Stimulated activated CD4-positive, alpha-beta T cell treated with anti-CD3 and anti-CD28 coated beads, Interleukin-12 subunit alpha, Interleukin-12 subunit beta, amount 100 ng/mL, for 4 hours (primary cell): ENCODE measurements around the gene USP32.
"Not testable (repeated sequence)": the region's sequence is repeated elsewhere in the genome, so short reads cannot be mapped to it uniquely, and the experiment has no call there.

Experiments used
- DNase-seq: peaks from one replicate; pipeline ENCODE4 v3.0.0-alpha.2; 2020

Gene USP32

DNA sequence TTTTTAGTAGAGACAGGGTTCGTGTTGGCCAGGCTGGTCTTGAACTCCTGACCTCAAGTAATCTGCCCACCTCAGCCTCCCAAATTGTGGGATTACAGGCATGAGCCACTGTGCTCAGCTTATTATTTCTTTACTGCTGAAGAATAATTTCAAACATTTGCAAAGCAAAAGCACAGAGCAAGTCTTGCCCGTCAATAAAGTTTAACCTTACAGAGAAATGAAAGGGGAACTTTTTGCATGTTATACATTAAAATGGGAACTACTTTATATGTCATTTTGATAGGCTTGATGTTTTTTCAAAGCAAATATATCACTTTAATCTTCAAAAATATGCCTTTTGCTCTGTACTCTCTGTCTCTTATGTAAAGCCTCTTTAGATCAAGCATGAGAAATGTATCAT is 173.2 kb downstream of the USP32 start:
- DNase-seq, result not testable (repeated sequence)

DNA sequence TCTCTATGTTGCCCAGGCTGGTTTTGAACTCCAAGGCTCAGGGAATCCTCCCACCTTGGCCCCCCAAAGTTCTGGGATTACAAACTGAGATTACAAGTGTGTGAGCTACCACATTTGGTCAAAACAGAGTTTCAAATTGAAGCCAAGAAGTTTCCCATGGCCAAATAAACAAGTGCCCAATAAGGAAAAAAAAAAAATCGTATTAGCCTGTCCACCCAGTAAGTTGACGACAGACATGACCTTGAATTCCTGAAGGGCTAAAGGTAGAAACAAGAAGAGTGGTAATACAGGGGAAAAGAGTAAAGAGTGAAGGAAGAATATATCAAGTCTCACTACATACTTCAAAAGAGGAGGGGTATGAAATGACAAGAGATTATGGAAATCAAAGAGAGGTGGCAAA is 176.0 kb downstream of the USP32 start:
- DNase-seq, result not testable (repeated sequence)

DNA sequence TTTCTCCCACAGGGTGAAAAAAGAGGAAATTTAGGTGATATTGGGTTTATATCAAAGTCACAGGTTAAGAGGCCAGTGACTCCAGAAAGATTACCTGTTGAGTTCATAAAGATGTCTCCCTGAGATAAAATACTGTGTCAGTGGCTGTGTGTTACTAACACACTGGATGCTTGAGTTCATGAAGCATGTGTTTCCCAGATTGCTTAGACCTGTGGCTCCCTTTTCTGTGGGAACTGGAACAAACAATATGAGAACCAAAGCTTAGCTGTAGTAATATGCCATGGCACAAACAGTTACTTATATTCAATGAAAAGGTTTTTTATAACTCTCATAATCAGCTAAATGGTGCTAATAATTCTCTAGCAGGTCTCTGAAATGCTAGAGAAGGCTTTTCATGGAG is 180.7 kb downstream of the USP32 start:
- DNase-seq, result not testable (repeated sequence)

DNA sequence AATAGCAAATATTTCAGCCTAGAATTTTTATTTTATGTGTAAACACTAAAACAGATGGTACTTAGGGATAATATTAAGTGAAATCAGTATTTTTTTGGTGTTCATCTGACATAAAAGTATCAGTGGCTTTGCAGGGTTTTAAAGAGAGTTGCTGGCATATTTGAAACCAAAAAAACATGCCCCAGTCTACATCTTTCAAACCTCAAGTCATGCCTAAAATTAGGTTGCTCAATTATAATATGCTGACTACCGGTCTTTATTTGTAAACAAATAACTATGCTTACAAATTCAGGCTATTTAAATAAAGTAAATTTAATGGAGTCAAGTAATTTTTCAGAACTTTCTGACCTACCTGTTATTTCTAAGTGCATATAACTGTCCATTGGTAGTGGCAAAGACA is 183.6 kb downstream of the USP32 start:
- not testable (repeated sequence) for DNase-seq

DNA sequence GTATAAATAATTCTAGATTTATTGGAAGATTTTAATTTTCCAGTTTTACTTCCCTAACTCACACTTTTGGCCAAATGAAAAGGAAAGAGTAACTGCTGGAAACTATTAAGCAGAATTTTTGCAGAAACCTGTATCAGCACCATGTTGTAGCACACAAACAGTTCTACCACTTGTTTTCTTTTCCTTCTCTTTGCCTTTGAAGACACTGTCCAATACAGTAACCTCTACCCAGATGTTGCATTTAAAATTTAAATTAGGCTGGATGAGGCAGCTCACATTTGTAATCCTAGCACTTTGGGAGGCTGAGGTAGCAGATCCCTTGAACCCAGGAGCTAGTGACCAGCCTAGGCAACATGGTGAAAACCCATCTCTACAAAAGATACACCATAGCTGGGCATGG is 186.2 kb downstream of the USP32 start:
- DNase-seq, result not testable (repeated sequence)

- not testable (repeated sequence) for DNase-seq
Observed at GRCh38 chr17:60198630-60199029, 193.3 kb downstream of the USP32 start.

GRCh38 chr17:60194141-60194540 is 197.8 kb downstream of the USP32 start:
- DNase-seq, result not testable (repeated sequence)

DNA sequence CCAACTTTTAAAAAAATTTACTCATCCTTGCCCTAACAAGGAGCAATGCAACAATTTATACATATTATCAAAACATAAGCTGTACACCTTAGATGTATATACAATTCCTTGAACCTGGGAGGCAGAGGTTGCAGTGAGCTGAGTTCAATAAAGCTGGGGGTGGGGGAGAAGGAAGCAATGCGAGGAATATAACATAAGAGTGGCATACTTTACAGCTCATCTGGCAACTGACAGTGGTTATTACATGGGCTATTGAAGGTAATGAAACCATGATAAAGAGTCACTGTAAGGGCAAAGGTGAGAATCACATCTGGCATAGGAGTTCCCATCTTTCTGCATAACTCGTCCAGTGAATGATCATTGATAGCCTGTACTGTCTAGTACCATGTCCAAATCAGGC is 198.5 kb downstream of the USP32 start:
- DNase-seq, result no peak

- DNase-seq, result not testable (repeated sequence)
Observed at GRCh38 chr17:60193032-60193431, 198.9 kb downstream of the USP32 start.

DNA sequence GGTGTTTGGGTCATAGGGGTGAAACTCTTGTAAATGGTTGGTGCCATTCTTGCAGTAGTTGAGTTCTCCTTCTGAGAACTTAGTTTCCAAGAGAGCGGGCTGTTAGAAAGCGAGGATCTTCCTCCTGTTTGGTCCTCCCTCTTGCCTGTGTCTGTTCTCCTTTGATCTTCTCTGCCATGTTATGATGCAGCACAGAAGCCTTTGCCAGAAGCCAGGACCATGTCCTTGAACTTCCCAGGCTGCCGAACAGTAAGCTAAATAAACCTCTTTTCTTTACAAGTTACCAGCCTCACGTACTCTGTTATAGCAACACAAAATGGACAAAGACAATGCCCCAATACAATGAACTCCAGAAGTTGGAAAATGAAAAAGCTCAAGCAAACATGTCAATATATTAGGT is 201.9 kb downstream of the USP32 start:
- not testable (repeated sequence) for DNase-seq

DNA sequence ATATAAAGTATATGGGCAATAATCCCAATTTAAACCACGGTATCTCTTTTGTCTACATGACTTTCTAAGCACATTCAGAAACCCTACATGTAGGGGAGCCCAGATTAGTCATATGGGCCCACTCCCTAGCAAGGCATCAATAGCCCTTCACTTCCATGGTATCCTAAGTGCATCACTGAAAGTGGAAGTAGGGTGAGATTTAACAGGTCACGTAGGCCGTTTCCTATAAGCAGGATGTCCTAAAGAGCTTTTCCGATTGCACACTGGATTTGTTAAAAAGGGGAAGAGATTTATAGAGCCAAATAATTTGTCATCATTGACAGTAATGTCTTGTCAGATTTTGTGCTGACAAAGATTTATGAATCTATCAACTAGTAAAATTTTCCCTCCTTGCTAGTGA is 203.2 kb downstream of the USP32 start:
- DNase-seq, result no peak

DNA sequence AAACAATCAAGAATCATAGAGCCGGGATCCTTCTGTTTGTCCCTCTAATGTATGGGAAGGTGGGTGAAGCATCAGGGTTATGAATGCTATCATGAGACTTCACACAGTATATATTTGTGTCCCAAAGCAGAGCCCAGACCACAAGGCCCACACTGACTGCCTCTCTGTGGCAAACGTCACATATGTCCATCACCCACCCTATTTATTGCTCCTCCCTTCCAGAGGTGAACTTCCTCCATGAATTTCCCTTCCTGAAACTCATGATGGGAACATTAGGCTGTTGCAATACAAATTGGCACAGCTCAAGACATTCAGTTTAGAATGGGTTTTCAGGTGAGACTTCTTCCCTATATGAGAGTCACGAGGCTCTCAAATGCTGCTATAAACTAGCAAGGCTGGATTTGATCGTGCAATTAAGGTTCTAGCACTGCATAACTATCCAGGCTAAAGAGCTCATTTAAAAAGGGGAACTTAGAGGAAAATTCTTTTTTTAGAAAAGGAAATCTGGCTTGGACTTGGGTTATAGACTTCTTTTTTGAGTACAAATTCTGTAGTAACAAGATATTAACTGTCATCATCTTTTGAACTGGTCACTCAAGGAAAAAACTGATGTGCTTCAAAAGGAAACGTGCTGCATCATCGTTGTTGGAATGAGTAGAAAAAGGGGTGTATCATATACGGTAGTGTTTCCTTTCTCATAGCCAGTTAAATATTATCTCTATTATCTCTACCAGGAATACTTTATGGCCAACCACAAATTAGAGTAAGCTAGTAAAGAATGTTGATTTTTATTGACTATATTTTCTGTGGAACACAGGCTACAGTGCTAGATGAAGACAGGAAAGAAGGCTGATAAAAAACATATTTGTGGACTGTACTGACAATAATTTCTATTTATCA is 204.8 kb downstream of the USP32 start:
- DNase-seq, result not testable (repeated sequence)

GRCh38 chr17:60186372-60186771 is 205.6 kb downstream of the USP32 start:
- DNase-seq, result not testable (repeated sequence)

DNA sequence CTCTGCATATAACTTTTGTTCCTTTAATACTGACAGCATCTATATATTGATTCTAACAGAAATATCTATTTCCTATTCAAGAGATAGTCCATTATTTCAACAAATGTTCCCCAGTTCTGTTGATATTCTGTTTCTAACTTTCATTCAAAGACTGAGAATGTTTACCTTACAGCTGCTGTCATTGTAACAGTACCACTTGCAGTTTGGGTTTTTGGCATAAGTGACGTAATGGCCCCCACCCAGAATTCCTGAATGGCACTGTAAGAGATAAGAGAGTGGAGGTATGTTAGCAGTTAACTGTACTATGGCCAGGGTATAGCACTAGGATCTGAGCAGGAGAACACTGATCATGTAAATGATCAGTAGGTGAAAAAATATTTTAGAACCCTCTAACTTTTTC is 211.6 kb downstream of the USP32 start:
- not testable (repeated sequence) for DNase-seq

GRCh38 chr17:60178180-60178579 is 213.8 kb downstream of the USP32 start:
- DNase-seq, result not testable (repeated sequence)

GRCh38 chr17:60176763-60177162 is 215.2 kb downstream of the USP32 start:
- not testable (repeated sequence) for DNase-seq

- not testable (repeated sequence) for DNase-seq
Observed at GRCh38 chr17:60174767-60175166, 217.2 kb downstream of the USP32 start.

DNA sequence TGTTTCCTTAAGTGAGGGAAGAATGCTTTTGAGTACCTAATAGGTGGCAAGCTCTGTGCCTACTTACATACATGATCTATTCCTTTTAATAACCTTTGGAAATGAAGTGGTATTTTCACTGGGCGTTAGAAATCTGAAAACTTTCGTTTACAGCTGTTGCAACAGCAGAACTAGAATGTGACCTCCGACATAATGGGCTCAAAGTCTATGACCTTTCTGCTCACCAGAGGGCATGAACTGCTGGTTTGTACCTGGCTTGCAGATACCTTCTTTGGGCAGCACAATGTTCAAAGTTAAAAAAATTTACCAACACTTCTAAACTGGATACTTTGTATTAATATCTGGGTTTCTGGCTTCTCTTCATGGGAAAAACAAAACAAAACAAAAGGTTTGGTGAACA is 217.9 kb downstream of the USP32 start:
- DNase-seq, result no peak

- no peak for DNase-seq
Observed at GRCh38 chr17:60173304-60173819, 218.6 kb downstream of the USP32 start.

GRCh38 chr17:60171753-60172079 is 220.2 kb downstream of the USP32 start:
- no peak for DNase-seq

DNA sequence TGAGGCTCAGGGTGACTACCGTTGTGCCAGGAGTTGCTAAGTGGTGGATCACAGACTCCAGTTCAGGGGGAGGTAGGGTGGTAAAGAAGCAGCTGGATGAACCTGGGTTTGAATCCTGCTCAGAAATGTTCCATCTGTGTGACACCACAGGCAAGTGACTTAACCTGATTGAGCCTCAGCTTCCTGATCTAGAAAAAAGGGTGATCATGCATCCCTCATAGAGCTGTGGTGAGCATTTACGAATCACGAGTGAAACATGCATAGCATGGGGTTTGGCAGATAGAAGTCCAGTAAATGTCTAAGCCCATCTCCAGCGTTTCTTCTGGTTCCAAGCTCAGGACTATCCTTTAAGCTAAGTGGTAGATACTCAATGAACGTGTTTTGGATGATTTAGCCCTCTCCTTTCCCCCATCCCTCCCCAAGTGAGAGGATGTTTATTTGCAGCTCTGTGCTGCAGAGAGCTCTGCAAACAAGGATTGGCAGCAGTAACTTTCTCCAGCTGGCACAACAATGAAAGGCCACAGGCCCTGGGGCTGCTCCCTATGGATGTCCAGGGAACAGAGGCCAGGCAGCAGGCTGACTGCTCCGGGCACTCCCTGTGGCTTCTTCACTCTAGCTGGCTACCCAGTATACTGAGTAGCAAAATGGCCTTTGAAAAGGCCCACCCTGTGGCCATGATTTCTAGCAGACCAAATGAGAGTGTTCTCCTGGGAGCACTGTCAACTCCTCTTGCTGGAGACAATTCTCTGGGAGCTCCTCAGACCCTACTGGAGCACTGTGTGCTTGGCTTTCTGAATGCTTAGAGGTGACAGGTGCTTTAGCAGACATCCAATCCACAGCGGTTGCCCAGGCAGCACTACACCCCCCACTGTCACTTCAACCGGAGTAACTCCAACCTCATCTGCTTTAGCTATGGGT is 220.8 kb downstream of the USP32 start:
- no peak for DNase-seq

DNA sequence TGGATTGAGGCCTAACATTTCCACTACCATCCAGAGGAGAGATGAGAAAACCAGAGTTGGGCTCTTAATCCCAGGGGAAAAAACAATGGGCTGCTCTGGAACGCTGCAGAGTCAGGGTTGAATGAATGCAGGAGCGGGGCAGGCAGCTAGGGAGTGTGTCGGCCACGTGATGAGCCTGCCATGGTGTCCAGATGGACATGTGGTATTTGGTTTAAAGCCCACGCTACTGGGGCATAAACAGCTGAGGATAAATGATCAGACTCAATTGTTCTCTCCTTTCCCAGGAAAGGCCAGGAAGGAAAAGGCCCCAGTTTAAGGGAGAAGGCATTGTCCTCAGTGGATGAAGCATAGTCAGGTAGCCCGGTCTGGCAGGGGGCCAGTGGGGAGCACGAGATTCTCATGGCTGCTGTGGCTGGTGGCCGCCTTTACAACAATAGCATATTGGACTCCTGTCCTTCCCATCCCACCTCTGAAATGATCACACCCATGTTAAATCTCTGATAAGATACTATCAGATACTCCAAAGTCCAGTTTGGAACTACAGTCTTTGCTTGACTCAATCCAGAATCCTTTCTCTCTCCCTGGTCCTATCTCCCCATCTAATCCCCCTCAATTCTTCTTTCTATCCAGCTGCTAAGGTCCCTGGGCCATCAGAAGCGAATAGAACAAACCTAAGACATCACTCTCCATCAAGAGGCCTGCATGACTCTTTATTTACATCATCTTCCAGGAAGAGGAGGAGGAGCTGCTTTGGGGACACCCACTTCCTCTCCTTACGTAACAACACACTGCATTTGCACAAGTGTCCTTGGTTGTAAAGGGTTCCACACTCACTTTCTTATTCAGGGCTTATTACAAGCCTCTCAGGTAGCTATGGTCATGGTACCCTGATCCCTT is 221.8 kb downstream of the USP32 start:
- DNase-seq, result no peak
